ENCODE measurements around the gene NTN1.

Gene NTN1

GRCh38 chr17:9199571-9200551 lies 178.6 kb downstream of the NTN1 start:
- in situ Hi-C loops (cut with HindIII; ENCODE audit: low pct_ligation_motif_present, low pct_unique_long_range_greater_than_20kb, low sequenced_read_pairs) = no loop called here
- no peak for DNase-seq

- DNase-seq = no peak
- in situ Hi-C loops (cut with HindIII; ENCODE audit: low pct_ligation_motif_present, low pct_unique_long_range_greater_than_20kb, low sequenced_read_pairs) = no loop called here
Measured at GRCh38 chr17:9200699-9201359, 179.5 kb downstream of the NTN1 start.

- in situ Hi-C loops (cut with HindIII; ENCODE audit: low pct_ligation_motif_present, low pct_unique_long_range_greater_than_20kb, low sequenced_read_pairs) = no loop called here
- DNase-seq = no peak
Measured at GRCh38 chr17:9202532-9202931, 181.2 kb downstream of the NTN1 start.

- no peak for DNase-seq
- in situ Hi-C loops (cut with HindIII; ENCODE audit: low pct_ligation_motif_present, low pct_unique_long_range_greater_than_20kb, low sequenced_read_pairs) = no loop called here
Measured at GRCh38 chr17:9203771-9204425, 182.6 kb downstream of the NTN1 start.

- in situ Hi-C loops (cut with HindIII; ENCODE audit: low pct_ligation_motif_present, low pct_unique_long_range_greater_than_20kb, low sequenced_read_pairs) = no loop called here
Measured at GRCh38 chr17:9204637-9205329, 183.5 kb downstream of the NTN1 start.

GRCh38 chr17:9205520-9206409 lies 184.5 kb downstream of the NTN1 start:
- in situ Hi-C loops (cut with HindIII; ENCODE audit: low pct_ligation_motif_present, low pct_unique_long_range_greater_than_20kb, low sequenced_read_pairs) = no loop called here
- no peak for DNase-seq

More at GRCh38 chr17:9204637-9205329, 183.5 kb downstream of the NTN1 start:
- DNase-seq = no peak

- in situ Hi-C loops (cut with HindIII; ENCODE audit: low pct_ligation_motif_present, low pct_unique_long_range_greater_than_20kb, low sequenced_read_pairs) = no loop called here
Measured at GRCh38 chr17:9206410-9206703, 185.0 kb downstream of the NTN1 start.

GRCh38 chr17:9206741-9207332 lies 185.5 kb downstream of the NTN1 start:
- DNase-seq = no peak
- in situ Hi-C loops (cut with HindIII; ENCODE audit: low pct_ligation_motif_present, low pct_unique_long_range_greater_than_20kb, low sequenced_read_pairs) = no loop called here

More at GRCh38 chr17:9206410-9206703, 185.0 kb downstream of the NTN1 start:
- DNase-seq = no peak

GRCh38 chr17:9208381-9209105 lies 187.2 kb downstream of the NTN1 start:
- DNase-seq = no peak
- in situ Hi-C loops (cut with HindIII; ENCODE audit: low pct_ligation_motif_present, low pct_unique_long_range_greater_than_20kb, low sequenced_read_pairs) = no loop called here

GRCh38 chr17:9209347-9209746 lies 188.0 kb downstream of the NTN1 start:
- in situ Hi-C loops (cut with HindIII; ENCODE audit: low pct_ligation_motif_present, low pct_unique_long_range_greater_than_20kb, low sequenced_read_pairs) = no loop called here
- no peak for DNase-seq

- in situ Hi-C loops (cut with HindIII; ENCODE audit: low pct_ligation_motif_present, low pct_unique_long_range_greater_than_20kb, low sequenced_read_pairs) = no loop called here
- DNase-seq = no peak
Measured at GRCh38 chr17:9209781-9210370, 188.6 kb downstream of the NTN1 start.

- no peak for DNase-seq
- in situ Hi-C loops (cut with HindIII; ENCODE audit: low pct_ligation_motif_present, low pct_unique_long_range_greater_than_20kb, low sequenced_read_pairs) = no loop called here
Measured at GRCh38 chr17:9211133-9211765, 189.9 kb downstream of the NTN1 start.

- no peak for DNase-seq
Measured at GRCh38 chr17:9212376-9213302, 191.3 kb downstream of the NTN1 start.

GRCh38 chr17:9213303-9213640 lies 192.0 kb downstream of the NTN1 start:
- in situ Hi-C loops (cut with HindIII; ENCODE audit: low pct_ligation_motif_present, low pct_unique_long_range_greater_than_20kb, low sequenced_read_pairs) = no loop called here
- no peak for DNase-seq

More at GRCh38 chr17:9212376-9213302, 191.3 kb downstream of the NTN1 start:
- in situ Hi-C loops (cut with HindIII; ENCODE audit: low pct_ligation_motif_present, low pct_unique_long_range_greater_than_20kb, low sequenced_read_pairs) = no loop called here

- in situ Hi-C loops (cut with HindIII; ENCODE audit: low pct_ligation_motif_present, low pct_unique_long_range_greater_than_20kb, low sequenced_read_pairs) = no loop called here
- no peak for DNase-seq
Measured at GRCh38 chr17:9215465-9215864, 194.2 kb downstream of the NTN1 start.

Data from ACHN (cell line).